IMR-90 (cell line): ENCODE measurements around the gene SH2D5.

Experiments
- CEBPB ChIP-seq: IDR thresholded peaks from 2 replicates; pipeline ENCODE4 v1.6.1; 2012; ENCODE audit warnings: low read depth, low read length, improper control_type of control experiment
- CTCF ChIP-seq: conservative IDR thresholded peaks from 2 replicates; pipeline ENCODE4 v1.5.1; 2012; ENCODE audit warnings: mild to moderate bottlenecking, low read depth, low read length, improper control_type of control experiment
- FOS ChIP-seq: fragments of 150-350 bp; IDR thresholded peaks from 2 replicates; pipeline ENCODE4 v1.6.1; 2016; ENCODE audit warnings: low read depth, low read length
- MXI1 ChIP-seq: IDR thresholded peaks from 2 replicates; pipeline ENCODE4 v1.6.1; 2012; ENCODE audit warnings: low read depth, mild to moderate bottlenecking, low read length, moderate library complexity, borderline replicate concordance
- POLR2A ChIP-seq: IDR thresholded peaks from 2 replicates; pipeline ENCODE4 v1.6.1; 2012; ENCODE audit warnings: mild to moderate bottlenecking, low read depth, low read length
- RFX5 ChIP-seq: IDR thresholded peaks from 2 replicates; pipeline ENCODE4 v1.8.0; 2012; ENCODE audit warnings: low read depth, mild to moderate bottlenecking, low read length, moderate library complexity
- SMC3 ChIP-seq: fragments of 150-350 bp; IDR thresholded peaks from 2 replicates; pipeline ENCODE4 v1.6.1; 2016; ENCODE audit warnings: low read depth, mild to moderate bottlenecking, antibody characterized with exemption, low read length, moderate library complexity

GRCh38 chr1:20742671-20743070, 10.2 kb upstream of the SH2D5 start:
- TF ChIP-seq CTCF: no peak
- no peak for TF ChIP-seq CEBPB
- no peak for TF ChIP-seq SMC3
- TF ChIP-seq RFX5: no peak
- TF ChIP-seq POLR2A: no peak
- no peak for TF ChIP-seq MXI1
- TF ChIP-seq FOS: no peak
